Astrocyte (in vitro differentiated cells and primary cell): Measurements from ENCODE around the gene PFKFB2. TPM values are rescaled to one million over a fixed set of nuclear protein-coding genes. Genes with fewer than 3 reads are reported as not detected.
A peak's percentile ranks its signal among the peaks of the same experiment; 100 is the strongest.

Source experiments
- DNase-seq: peaks from one replicate; pipeline ENCODE4 v3.0.0-alpha.2; 2010; ENCODE audit warnings: low read depth
- FAIRE-seq: peaks from 2 replicates; lab custom pipeline; 2011; peaks lifted over from hg19 to GRCh38; lab: Jason Lieb, UNC
- H2AFZ ChIP-seq: 2 replicates; pipeline ENCODE4 v1.6.0; 2012; ENCODE audit warnings: low read depth, low read length, inconsistent platforms
- H3K27ac ChIP-seq: 2 replicates; pipeline ENCODE4 v1.5.1; 2011; ENCODE audit warnings: low read depth, low read length, inconsistent platforms
- H3K27me3 ChIP-seq: 2 replicates; pipeline ENCODE4 v1.6.0; 2011; ENCODE audit warnings: low read length, inconsistent platforms; ENCODE audit not compliant: insufficient read depth
- H3K36me3 ChIP-seq: 2 replicates; pipeline ENCODE4 v1.5.1; 2011; ENCODE audit warnings: low read length, inconsistent platforms; ENCODE audit not compliant: insufficient read depth
- H3K4me1 ChIP-seq: 2 replicates; pipeline ENCODE4 v1.5.1; 2011; ENCODE audit warnings: low read length, inconsistent platforms; ENCODE audit not compliant: insufficient read depth
- H3K4me2 ChIP-seq: 2 replicates; pipeline ENCODE4 v1.6.0; 2012; ENCODE audit warnings: low read length, inconsistent platforms
- H3K4me3 ChIP-seq: 2 replicates; pipeline ENCODE4 v1.5.1; 2011; ENCODE audit warnings: low read depth, mild to moderate bottlenecking, low read length, inconsistent platforms; ENCODE audit not compliant: insufficient read depth
- H3K79me2 ChIP-seq: 2 replicates; pipeline ENCODE4 v1.6.0; 2012; ENCODE audit warnings: mild to moderate bottlenecking, low read length, inconsistent platforms; ENCODE audit not compliant: insufficient read depth
- H3K9ac ChIP-seq: 2 replicates; pipeline ENCODE4 v1.6.0; 2012; ENCODE audit warnings: mild to moderate bottlenecking, low read length, inconsistent platforms
- H3K9me3 ChIP-seq: 2 replicates; pipeline ENCODE4 v1.5.1; 2012; ENCODE audit warnings: low read depth, mild to moderate bottlenecking, low read length, inconsistent platforms; ENCODE audit not compliant: insufficient read depth
- H4K20me1 ChIP-seq: 2 replicates; pipeline ENCODE4 v1.6.0; 2012; ENCODE audit warnings: low read length, inconsistent platforms; ENCODE audit not compliant: insufficient read depth
- H3K27ac Mint-ChIP-seq: one replicate; pipeline ENCODE4 v1.8.0; 2021; ENCODE audit warnings: mild to moderate bottlenecking, mixed read lengths; ENCODE audit not compliant: unreplicated experiment
- H3K27me3 Mint-ChIP-seq: one replicate; pipeline ENCODE4 v1.8.0; 2021; ENCODE audit warnings: low read depth, mixed read lengths; ENCODE audit not compliant: unreplicated experiment
- H3K36me3 Mint-ChIP-seq: one replicate; pipeline ENCODE4 v1.8.0; 2021; ENCODE audit warnings: low read depth, mixed read lengths; ENCODE audit not compliant: unreplicated experiment
- H3K4me1 Mint-ChIP-seq: one replicate; pipeline ENCODE4 v1.8.0; 2021; ENCODE audit warnings: low read depth, mixed read lengths; ENCODE audit not compliant: unreplicated experiment
- H3K4me3 Mint-ChIP-seq: one replicate; pipeline ENCODE4 v1.8.0; 2021; ENCODE audit warnings: mild to moderate bottlenecking, moderate library complexity, mixed read lengths; ENCODE audit not compliant: unreplicated experiment
- H3K9me3 Mint-ChIP-seq: one replicate; pipeline ENCODE4 v1.8.0; 2021; ENCODE audit warnings: mild to moderate bottlenecking, mixed read lengths; ENCODE audit not compliant: unreplicated experiment
- EZH2 ChIP-seq: IDR thresholded peaks from 2 replicates; pipeline ENCODE4 v1.6.1; 2012; ENCODE audit warnings: mild to moderate bottlenecking, low read length, inconsistent platforms; ENCODE audit not compliant: insufficient read depth
- total RNA-seq: library from RNA; stranded (reverse); gene quantifications from 2 replicates; pipeline ENCODE4 v1.2.1, GENCODE V29; 2021
- TF ChIP-seq, protein P1 (sequence below): IDR thresholded peaks from 2 replicates; pipeline ENCODE4 v1.5.1; 2011; ENCODE audit warnings: low read depth, mild to moderate bottlenecking, inconsistent platforms, low read length, moderate library complexity; ENCODE audit not compliant: insufficient read depth

The PFKFB2 gene
- total RNA-seq, 1 donor from 2014 or later: 6.2 TPM

GRCh38 chr1:207045453-207045852 is 7.6 kb upstream of the PFKFB2 start:
- FAIRE-seq (no peak), DNase-seq (no peak)
- H3K4me2 ChIP-seq: no peak overlapping the region
- no peaks in the 10 kb centered on the region for H3K27me3 ChIP-seq
- peaks cover 16% of the 10 kb centered on the region for H3K36me3 ChIP-seq
- peaks cover 5% of the 10 kb centered on the region for H3K4me1 ChIP-seq
- no peak overlapping the region for H2AFZ ChIP-seq
- Mint-ChIP-seq H3K4me3 (no peak overlapping the region), H3K27me3 (no peaks in the 10 kb centered on the region), H3K36me3 (peaks cover 6% of the 10 kb centered on the region), H3K4me1 (peaks cover 20% of the 10 kb centered on the region), H3K9me3 (no peaks in the 10 kb centered on the region), H3K27ac (no peak overlapping the region)
- no peak overlapping the region for H3K27ac ChIP-seq
- no peaks in the 10 kb centered on the region for H3K9me3 ChIP-seq
- no peak overlapping the region for H3K4me3 ChIP-seq
- H4K20me1 ChIP-seq: peaks cover 35% of the 10 kb centered on the region
- no peak overlapping the region for H3K9ac ChIP-seq
- H3K79me2 ChIP-seq: peaks cover 58% of the 10 kb centered on the region
- TF ChIP-seq, protein P1, sequence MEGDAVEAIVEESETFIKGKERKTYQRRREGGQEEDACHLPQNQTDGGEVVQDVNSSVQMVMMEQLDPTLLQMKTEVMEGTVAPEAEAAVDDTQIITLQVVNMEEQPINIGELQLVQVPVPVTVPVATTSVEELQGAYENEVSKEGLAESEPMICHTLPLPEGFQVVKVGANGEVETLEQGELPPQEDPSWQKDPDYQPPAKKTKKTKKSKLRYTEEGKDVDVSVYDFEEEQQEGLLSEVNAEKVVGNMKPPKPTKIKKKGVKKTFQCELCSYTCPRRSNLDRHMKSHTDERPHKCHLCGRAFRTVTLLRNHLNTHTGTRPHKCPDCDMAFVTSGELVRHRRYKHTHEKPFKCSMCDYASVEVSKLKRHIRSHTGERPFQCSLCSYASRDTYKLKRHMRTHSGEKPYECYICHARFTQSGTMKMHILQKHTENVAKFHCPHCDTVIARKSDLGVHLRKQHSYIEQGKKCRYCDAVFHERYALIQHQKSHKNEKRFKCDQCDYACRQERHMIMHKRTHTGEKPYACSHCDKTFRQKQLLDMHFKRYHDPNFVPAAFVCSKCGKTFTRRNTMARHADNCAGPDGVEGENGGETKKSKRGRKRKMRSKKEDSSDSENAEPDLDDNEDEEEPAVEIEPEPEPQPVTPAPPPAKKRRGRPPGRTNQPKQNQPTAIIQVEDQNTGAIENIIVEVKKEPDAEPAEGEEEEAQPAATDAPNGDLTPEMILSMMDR: no peak
- no peak for TF ChIP-seq EZH2

- Histone ChIP-seq H3K4me2 (peak overlapping the region; percentile 5), H4K20me1 (peaks cover 35% of the 10 kb centered on the region), H3K27me3 (no peaks in the 10 kb centered on the region), H3K79me2 (peaks cover 62% of the 10 kb centered on the region), H2AFZ (no peak overlapping the region), H3K9me3 (no peaks in the 10 kb centered on the region), H3K4me1 (peaks cover 19% of the 10 kb centered on the region), H3K27ac (no peak overlapping the region), H3K9ac (no peak overlapping the region), H3K36me3 (peaks cover 16% of the 10 kb centered on the region), H3K4me3 (no peak overlapping the region)
- peaks cover 26% of the 10 kb centered on the region for H3K4me1 Mint-ChIP-seq
- H3K27me3 Mint-ChIP-seq: no peaks in the 10 kb centered on the region
- H3K36me3 Mint-ChIP-seq: peaks cover 6% of the 10 kb centered on the region
- H3K9me3 Mint-ChIP-seq: no peaks in the 10 kb centered on the region
- H3K4me3 Mint-ChIP-seq: peak overlapping the region; percentile 67
- H3K27ac Mint-ChIP-seq: no peak overlapping the region
- TF ChIP-seq EZH2: no peak
- TF ChIP-seq, protein P1: no peak
- no peak for FAIRE-seq
- DNase-seq: no peak
Observed at GRCh38 chr1:207047505-207047904, 5.6 kb upstream of the PFKFB2 start.

GRCh38 chr1:207048041-207048440 is 5.0 kb upstream of the PFKFB2 start:
- H3K36me3 ChIP-seq: peaks cover 16% of the 10 kb centered on the region
- DNase-seq (no peak), FAIRE-seq (no peak)
- no peaks in the 10 kb centered on the region for H3K27me3 Mint-ChIP-seq
- no peak overlapping the region for H3K27ac ChIP-seq
- H3K36me3 Mint-ChIP-seq: peaks cover 6% of the 10 kb centered on the region
- no peak overlapping the region for H3K9ac ChIP-seq
- peak overlapping the region; percentile 64 for H3K4me3 Mint-ChIP-seq
- H3K9me3 ChIP-seq: no peaks in the 10 kb centered on the region
- H3K79me2 ChIP-seq: peaks cover 62% of the 10 kb centered on the region
- no peaks in the 10 kb centered on the region for H3K9me3 Mint-ChIP-seq
- no peak overlapping the region for H2AFZ ChIP-seq
- H4K20me1 ChIP-seq: peaks cover 35% of the 10 kb centered on the region
- H3K4me1 Mint-ChIP-seq: peaks cover 26% of the 10 kb centered on the region
- H3K27me3 ChIP-seq: no peaks in the 10 kb centered on the region
- H3K27ac Mint-ChIP-seq: no peak overlapping the region
- peaks cover 22% of the 10 kb centered on the region for H3K4me1 ChIP-seq
- no peak overlapping the region for H3K4me3 ChIP-seq
- no peak for TF ChIP-seq EZH2
- TF ChIP-seq, protein P1: no peak
- peak overlapping the region; percentile 5 for H3K4me2 ChIP-seq
